Fibroblast of gingiva (primary cell): ENCODE data around the gene GPX2.

Source experiments
- DNase-seq: peaks from one replicate; pipeline ENCODE4 v3.0.0-alpha.2; 2011; ENCODE audit warnings: low read depth

GPX2 gene

GRCh38 chr14:64942531-64943111 is at the start of gene GPX2:
GPX2 (minus strand) TSS chr14:64942745; CDS start chr14:64942726, 19 bp downstream.
- DNase-seq, result no peak

GRCh38 chr14:64990939-64991338 is 48.4 kb upstream of the GPX2 start:
- DNase-seq, result no peak

DNA sequence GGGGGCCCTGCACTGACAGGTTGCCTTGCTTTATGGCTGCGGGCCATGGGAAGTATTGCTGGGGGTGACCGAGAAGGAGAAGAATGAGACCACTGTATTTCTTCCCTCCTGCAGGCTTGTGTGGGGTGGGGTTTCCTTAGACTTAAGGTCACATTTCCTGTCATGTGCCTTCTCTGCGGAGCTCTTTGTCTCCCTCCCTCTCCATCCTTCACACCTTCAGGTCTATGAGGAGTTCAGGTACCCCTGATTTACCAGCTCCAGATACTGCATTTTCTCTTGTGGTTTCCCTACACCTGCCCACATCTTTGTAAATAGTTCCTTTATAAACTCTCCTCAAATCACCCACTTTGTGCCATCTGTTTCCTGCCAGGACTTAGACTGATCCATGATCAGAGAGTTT is 47.8 kb upstream of the GPX2 start:
- DNase-seq, result no peak

DNA sequence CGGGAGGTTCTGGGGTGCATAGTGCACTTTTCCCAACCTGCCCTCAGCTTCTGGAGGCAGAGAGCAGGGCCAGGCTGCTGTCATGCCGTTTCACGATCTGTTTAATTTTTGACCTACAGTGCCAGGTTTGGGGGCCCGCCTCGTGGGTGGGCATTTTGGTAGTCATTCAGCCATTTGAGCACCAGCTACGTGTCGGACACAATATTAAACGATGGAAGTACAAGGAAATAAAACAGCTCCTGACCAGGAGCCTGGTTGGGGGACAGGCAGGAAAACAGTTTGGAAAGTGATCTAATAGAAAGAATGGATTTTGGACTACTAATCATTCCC is 44.9 kb upstream of the GPX2 start:
- no peak for DNase-seq

- DNase-seq, result peak; percentile 97
Observed at GRCh38 chr14:64986648-64987437, 44.3 kb upstream of the GPX2 start, which contains the start of gene FNTB. FNTB (plus strand) TSS chr14:64986895; CDS start chr14:64986954, 59 bp downstream.

DNA sequence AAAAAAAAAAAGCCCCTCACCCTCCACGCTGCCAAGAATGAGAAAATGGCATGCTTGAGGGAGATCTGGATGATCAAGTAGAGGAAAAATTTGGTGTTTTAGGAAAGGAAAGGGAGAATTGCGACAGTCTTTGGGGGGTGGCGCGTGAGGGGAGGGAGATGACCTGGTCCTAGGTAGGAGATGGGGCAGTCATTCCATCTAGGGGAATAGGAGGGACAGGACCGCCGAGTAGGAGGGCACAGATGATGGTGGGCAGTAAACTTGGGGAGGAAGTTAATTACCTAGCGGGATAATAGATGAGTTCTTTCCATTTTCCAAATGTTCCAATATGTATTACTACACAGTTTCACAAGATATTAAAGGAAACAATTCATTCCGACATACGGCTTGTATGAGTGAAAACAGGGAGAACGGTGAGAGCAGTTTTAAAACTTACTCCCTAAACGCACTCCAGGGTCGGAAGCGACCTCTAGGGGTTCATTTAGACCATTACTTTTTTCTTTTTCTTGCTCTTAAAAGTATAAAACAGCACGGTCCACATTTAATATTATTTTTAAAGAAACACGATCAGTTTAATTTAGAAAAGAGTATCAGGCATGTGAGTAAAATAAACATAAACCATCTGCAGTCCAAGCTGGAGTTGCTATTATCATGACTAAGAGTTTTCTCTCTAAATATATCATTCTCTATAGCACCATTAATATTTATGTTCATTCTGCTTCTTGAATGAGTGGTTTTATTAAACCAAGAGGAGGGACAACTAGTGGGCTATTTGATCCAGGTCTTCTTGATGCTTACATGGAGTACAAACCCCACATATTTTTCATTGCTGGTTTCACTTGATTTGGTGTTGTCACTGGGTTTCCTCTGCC is 41.1 kb upstream of the GPX2 start:
- peak; percentile 56 for DNase-seq

GRCh38 chr14:64979336-64980074 is 37.0 kb upstream of the GPX2 start:
- DNase-seq, result peak; percentile 27

GRCh38 chr14:64974563-64974962 is 32.0 kb upstream of the GPX2 start:
- no peak for DNase-seq

DNA sequence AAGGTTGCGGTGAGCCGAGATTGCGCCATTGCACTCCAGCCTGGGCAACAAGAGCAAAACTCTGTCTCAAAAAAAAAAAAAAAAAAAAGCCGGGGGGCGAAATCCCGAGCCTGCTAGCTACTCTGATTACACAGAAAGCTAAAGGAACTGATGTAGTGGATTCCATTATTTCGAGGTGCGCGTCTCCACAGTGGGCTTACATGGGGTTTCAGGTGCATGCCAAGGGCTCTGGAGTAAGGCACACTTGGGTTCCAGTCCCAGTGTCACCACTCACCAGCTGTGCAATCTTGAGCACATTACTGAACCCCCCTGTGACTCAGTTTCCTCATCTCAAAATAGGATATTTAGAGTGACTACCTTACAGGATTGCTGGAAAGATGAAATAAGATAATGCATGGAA is 31.3 kb upstream of the GPX2 start:
- DNase-seq, result no peak

DNA sequence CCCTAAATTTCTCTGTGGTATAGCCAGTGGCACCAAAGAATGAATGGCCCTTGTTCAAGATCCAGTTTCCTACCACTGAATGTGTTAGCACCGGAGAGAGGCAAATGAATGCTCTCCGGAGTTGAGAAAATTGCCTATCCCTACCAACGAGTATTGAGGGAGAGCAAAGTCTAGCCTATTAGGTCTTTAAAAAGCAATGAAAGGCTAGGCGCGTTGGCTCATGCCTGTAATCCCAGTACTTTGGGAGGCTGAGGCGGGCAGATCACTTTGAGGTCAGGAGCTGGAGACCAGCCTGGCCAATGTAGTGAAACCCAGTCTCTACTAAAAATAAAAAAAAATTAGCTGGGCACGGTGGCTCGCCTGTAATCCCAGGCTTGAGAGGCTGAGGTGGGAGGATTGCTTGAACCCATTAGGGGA is 30.5 kb upstream of the GPX2 start:
- DNase-seq, result no peak

DNA sequence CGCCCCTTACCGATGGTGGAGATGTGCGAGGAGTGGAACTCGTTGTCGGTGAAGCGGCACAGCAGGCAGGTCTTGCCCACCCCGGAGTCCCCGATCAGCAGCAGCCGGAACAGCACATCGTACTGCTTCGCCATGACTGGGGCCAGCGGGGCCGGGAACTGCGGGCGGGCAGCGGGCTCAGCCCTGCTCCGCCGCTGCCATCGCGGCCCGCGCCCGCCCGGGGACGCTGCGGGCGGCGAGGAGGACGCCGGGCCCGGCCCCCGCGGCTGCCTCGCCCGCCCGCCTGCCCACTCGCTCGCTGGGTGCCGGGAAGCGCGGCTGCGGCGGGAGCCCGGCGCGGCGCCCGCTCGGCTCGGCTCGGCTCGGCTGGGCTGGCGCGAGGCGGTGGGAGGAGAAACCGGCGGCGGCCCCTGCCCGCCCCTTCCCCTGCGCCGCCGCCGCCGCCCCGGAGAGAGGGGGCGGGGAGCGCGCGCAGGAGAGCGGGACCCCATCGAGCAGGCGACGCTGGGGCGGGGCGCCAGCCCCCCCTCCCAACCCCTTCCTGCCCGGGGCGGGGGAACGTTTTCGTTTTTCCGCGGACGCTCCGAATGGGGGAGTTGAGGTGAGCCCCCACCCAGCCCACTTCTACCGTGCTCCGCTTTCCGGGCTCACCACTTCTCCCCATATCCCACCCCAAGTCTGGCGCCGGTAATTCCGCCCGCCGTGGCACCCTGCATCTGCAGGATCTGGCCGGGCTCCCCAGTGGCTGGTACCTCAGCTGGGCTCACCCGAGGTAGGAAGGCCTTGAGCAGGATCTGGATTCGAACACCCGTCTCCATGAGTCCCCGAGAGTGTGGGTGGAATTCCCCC is 29.6 kb upstream of the GPX2 start, which contains the start of gene RAB15:
TSS of gene RAB15 (minus strand) at position 394 of the 849 bp plus-strand sequence. CDS start at position 134, 260 bp downstream.
- DNase-seq, result no peak

- no peak for DNase-seq
Observed at GRCh38 chr14:64971491-64971942, 29.0 kb upstream of the GPX2 start.

- DNase-seq, result no peak
Observed at GRCh38 chr14:64970776-64971477, 28.4 kb upstream of the GPX2 start.

DNA sequence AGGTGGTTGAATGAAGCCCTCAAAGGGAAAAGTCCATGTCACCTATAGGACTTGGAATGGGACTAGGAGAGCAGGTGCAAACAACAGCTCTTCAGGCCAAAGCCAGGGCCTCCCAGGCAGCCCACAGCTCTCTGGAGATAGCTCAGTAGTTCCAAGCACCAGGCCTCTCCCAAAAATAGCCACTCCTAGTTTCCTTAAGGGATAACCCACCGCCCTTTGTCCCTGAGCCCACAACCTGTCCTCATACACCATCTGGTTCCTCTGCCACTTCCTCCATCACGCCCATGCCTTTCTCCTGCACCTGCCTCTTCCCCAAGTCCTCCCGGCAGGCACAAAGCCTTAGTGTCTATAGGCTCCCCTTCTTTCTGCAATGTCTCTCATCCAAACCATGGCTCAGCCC is 27.5 kb upstream of the GPX2 start:
- DNase-seq, result no peak

- no peak for DNase-seq
Observed at GRCh38 chr14:64968651-64969050, 26.1 kb upstream of the GPX2 start.

DNA sequence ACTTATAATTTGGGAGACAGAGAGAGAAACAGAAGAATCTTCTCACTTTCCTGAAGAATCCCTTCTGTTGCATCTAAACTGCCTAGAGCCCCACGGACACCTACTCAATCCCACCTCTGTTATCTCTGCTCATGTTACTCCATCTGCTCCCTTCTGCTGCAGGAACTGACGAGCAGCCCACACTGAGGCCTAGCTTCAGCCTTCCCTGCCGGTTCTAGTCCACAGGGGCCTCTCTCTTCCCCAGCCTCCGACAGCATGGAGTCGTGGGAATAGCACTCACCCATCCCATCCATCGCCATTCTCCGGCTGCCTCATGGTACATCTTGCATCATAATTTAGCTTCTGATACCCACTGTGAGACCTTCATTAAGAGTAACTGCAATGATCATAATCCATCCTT is 25.6 kb upstream of the GPX2 start:
- DNase-seq, result no peak

GRCh38 chr14:64966976-64967375 is 24.4 kb upstream of the GPX2 start:
- no peak for DNase-seq

- no peak for DNase-seq
Observed at GRCh38 chr14:64965356-64966000, 22.9 kb upstream of the GPX2 start.

DNA sequence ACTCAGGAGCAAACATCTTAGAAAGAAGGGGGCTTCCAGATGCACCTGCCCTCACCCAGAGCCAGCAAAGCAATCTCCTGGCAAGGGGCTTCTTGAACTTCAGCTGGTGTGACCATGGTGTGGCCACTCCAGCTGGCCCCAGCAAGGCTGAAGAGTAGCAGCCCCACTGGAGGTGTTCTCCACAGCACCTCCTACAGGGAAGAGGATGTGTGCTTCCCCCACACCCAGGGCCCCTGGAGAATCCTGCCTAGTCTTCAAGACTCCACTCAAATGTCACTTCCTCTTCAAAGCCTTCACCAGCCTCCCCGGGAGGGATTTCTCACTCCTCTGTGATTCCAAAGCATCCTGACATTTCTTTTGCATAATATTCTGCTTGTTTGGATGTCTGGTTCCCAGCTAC is 21.1 kb upstream of the GPX2 start:
- DNase-seq, result no peak

DNA sequence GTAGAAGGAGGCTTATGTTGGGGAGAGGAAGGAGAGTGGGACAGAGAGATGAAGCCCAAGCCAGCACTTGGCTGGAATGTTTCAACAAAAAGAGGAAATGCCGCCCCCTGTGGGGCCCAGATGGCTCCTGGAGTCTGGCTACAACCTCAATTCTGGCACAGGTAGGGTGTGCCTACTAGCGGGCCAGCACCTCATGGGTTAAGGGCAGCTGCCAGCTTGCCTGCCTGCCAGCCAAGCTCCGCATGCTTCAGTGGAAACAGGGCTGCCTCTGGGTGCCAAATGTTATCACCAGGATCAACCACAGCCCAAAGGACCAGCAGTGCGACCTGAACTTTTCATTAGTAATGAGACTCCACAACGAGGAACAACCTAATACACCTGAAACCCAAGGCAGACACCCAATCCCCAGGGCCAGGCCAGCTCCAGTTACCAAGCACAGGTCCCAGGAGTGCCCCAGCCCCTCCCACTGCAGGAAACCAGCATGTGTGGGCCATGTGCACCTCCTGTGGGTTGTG is 18.3 kb upstream of the GPX2 start:
- DNase-seq, result no peak
